Cardiac fibroblast (primary cell): ENCODE results near the gene RAB9B.

Experiments used
- DNase-seq, 2 donors: peaks; one replicate each; pipeline versions ENCODE4 v3.0.0 to v3.0.0-alpha.2; 2010; ENCODE audit warnings: low read depth in 2 of 2
- H3K4me3 ChIP-seq, 2 donors: replicated peaks in 1 of 2; 1 replicate in 1 of 2; 2 replicates in 1 of 2; pipeline ENCODE4 v1.5.1; 2011; ENCODE audit warnings: low read depth in 2 of 2, low read length in 2 of 2, mild to moderate bottlenecking in 2 of 2, moderate library complexity in 1 of 2
- CTCF ChIP-seq: IDR thresholded peaks from one replicate; pipeline ENCODE4 v1.5.1; 2011; ENCODE audit warnings: low read depth, mild to moderate bottlenecking, low read length, inconsistent platforms

Gene RAB9B

GRCh38 chrX:103861200-103861599 is 29.1 kb upstream of the RAB9B start:
- DNase-seq = no peak
- TF ChIP-seq CTCF = no peak

GRCh38 chrX:103849558-103849957 is 17.5 kb upstream of the RAB9B start:
- no peak for DNase-seq
- no peak overlapping the region for H3K4me3 ChIP-seq
- no peak for TF ChIP-seq CTCF

More at GRCh38 chrX:103861200-103861599, 29.1 kb upstream of the RAB9B start:
- no peak overlapping the region for H3K4me3 ChIP-seq

GRCh38 chrX:103847174-103847870 is 15.3 kb upstream of the RAB9B start:
- peak in 1 of 2 donors; percentile 49 for DNase-seq
- TF ChIP-seq CTCF = no peak
- no peak overlapping the region for H3K4me3 ChIP-seq

- TF ChIP-seq CTCF = no peak
- no peak for DNase-seq
- H3K4me3 ChIP-seq = no peak overlapping the region
These were observed 14.3 kb upstream of the RAB9B start for GRCh38 chrX:103846386-103846785.

- TF ChIP-seq CTCF = peak; percentile 61
- DNase-seq = peak; percentile 86 to 89
These were observed 13.2 kb upstream of the RAB9B start for GRCh38 chrX:103845165-103845653.

GRCh38 chrX:103839404-103839803 is 7.3 kb upstream of the RAB9B start:
- H3K4me3 ChIP-seq = no peak overlapping the region
- no peak for TF ChIP-seq CTCF
- peak in 1 of 2 donors; percentile 72 for DNase-seq

More at GRCh38 chrX:103845165-103845653, 13.2 kb upstream of the RAB9B start:
- H3K4me3 ChIP-seq = no peak overlapping the region
